GM12872 (cell line): ENCODE results near the gene CDH18.

ENCODE experiments used
- TF ChIP-seq, protein P1 (sequence below): IDR thresholded peaks from 3 replicates; pipeline ENCODE4 v1.5.1; 2011; ENCODE audit warnings: low read depth, mild to moderate bottlenecking, low read length, moderate library complexity; ENCODE audit not compliant: insufficient read depth

CDH18 gene

DNA sequence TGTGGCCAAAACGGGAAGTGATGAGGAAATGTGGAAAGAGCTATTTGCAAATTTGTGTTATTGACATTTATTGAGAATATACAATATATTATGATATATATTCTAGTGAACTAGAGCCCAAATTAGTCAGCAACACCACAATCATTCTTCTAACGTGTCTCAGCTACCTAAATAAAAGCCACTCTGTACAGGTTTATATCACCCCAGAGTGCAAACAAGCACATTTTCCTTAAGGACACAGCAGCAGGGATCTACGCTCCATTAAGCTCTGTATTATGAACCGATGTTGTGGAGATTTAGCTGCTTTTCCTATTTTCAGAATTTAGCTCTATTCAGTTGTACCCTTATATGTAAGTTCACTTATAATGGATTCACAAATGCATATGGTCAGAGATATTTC lies 77.9 kb downstream of the CDH18 start:
- TF ChIP-seq, protein P1, sequence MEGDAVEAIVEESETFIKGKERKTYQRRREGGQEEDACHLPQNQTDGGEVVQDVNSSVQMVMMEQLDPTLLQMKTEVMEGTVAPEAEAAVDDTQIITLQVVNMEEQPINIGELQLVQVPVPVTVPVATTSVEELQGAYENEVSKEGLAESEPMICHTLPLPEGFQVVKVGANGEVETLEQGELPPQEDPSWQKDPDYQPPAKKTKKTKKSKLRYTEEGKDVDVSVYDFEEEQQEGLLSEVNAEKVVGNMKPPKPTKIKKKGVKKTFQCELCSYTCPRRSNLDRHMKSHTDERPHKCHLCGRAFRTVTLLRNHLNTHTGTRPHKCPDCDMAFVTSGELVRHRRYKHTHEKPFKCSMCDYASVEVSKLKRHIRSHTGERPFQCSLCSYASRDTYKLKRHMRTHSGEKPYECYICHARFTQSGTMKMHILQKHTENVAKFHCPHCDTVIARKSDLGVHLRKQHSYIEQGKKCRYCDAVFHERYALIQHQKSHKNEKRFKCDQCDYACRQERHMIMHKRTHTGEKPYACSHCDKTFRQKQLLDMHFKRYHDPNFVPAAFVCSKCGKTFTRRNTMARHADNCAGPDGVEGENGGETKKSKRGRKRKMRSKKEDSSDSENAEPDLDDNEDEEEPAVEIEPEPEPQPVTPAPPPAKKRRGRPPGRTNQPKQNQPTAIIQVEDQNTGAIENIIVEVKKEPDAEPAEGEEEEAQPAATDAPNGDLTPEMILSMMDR = no peak

DNA sequence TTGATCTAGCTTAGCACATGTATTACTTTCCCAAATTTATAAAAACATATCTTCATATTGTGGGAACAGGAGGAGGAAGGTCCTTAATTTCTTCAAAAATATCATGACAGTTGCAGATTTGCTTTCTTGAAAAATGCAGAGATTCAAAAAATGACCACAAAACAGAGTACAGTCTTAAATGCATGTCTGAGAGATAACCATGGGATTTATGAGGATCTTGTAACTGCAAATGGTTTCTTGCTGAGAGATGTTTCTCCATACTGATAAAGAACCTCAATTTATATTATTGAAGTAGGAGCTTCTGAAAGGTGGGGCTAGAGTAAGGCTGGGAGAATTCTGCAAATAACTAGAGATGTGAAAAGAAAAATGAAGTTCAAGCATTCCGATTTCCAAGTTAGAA lies 83.2 kb downstream of the CDH18 start:
- TF ChIP-seq, protein P1 = no peak

GRCh38 chr5:19903611-19904010 lies 84.4 kb downstream of the CDH18 start:
- TF ChIP-seq, protein P1 = no peak

- TF ChIP-seq, protein P1 = no peak
Measured at GRCh38 chr5:19902316-19902934, 85.6 kb downstream of the CDH18 start.

- TF ChIP-seq, protein P1 = no peak
Measured at GRCh38 chr5:19900269-19900668, 87.7 kb downstream of the CDH18 start.

DNA sequence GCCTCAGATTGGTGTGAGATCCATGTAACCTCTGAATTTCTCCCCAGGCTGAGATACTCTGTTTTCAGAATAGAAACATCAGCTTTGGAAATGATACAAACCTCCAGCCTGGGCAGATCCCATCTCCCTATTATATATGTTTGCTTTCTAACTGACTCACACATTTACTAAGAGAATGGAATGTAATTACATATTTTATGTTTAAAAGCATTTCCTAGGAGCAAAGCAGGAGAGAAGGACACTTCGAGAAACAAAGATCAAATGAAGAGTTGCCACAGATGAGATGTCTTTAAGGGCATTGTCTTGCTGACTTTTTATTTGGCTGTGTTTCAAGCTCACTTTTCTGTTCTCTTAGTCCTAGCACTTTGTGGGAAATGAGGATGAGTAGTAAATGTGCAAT lies 96.3 kb downstream of the CDH18 start:
- TF ChIP-seq, protein P1 = no peak

- TF ChIP-seq, protein P1 = no peak
Measured at GRCh38 chr5:19886123-19886917, 101.7 kb downstream of the CDH18 start.
